HepG2 (cell line): Measurements from ENCODE around the gene ARSB. TPM values are rescaled to one million over a fixed set of nuclear protein-coding genes. Genes with fewer than 3 reads are reported as not detected.

Source experiments
- BORCS8-MEF2B ChIP-seq: sonication (generic); formaldehyde crosslinking; IDR thresholded peaks from 2 replicates; pipeline ENCODE4 v1.8.0; 2022; ENCODE audit warnings: mild to moderate bottlenecking, missing genetic modification reagents
- CHD4 ChIP-seq: fragments of 200-600 bp; sonication (generic); IDR thresholded peaks from 2 replicates; pipeline ENCODE4 v1.7.0; 2017; ENCODE audit warnings: mild to moderate bottlenecking, low read length, borderline replicate concordance
- CREB1 ChIP-seq, 2 experiments: fragments of 450-650 bp in 1 of 2; IDR thresholded peaks; 2 replicates each; pipeline ENCODE4 v1.6.1; 2016 to 2017; ENCODE audit warnings: control low read depth in 1 of 2, mild to moderate bottlenecking in 1 of 2, missing compliant biosample characterization in 1 of 2, missing genetic modification characterization in 1 of 2
- MAFF ChIP-seq: IDR thresholded peaks from 2 replicates; pipeline ENCODE4 v1.6.1; 2011; ENCODE audit warnings: low read depth, low read length, improper control_type of control experiment
- POLR2A ChIP-seq, 2 experiments: IDR thresholded peaks; 2 replicates each; pipeline ENCODE4 v1.6.1; 2011; ENCODE audit warnings: low read depth in 2 of 2, low read length in 2 of 2, mild to moderate bottlenecking in 1 of 2, moderate library complexity in 1 of 2; ENCODE audit not compliant: insufficient read depth in 1 of 2
- RARA ChIP-seq: IDR thresholded peaks from 2 replicates; pipeline ENCODE4 v1.6.1; 2016; ENCODE audit warnings: missing genetic modification reagents, missing compliant biosample characterization
- RORA ChIP-seq: sonication (generic); formaldehyde crosslinking; IDR thresholded peaks from 2 replicates; pipeline ENCODE4 v1.5.0; 2020; ENCODE audit warnings: mild to moderate bottlenecking, missing genetic modification reagents, moderate library complexity
- SRSF9 ChIP-seq: fragments of 200-400 bp; formaldehyde crosslinking; IDR thresholded peaks from 2 replicates; pipeline ENCODE4 v1.6.1; 2018; ENCODE audit warnings: borderline replicate concordance, mild to moderate bottlenecking, low read depth, low read length; ENCODE audit not compliant: insufficient read depth, poor library complexity, severe bottlenecking
- TCF7 ChIP-seq: sonication (generic); IDR thresholded peaks from 2 replicates; pipeline ENCODE4 v1.6.1; 2016; ENCODE audit warnings: antibody characterized with exemption, low read depth
- ZFP36 ChIP-seq: fragments of 150-350 bp; IDR thresholded peaks from 2 replicates; pipeline ENCODE4 v1.6.1; 2018; ENCODE audit warnings: borderline replicate concordance, low read length, low read depth; ENCODE audit not compliant: partially characterized antibody
- ZFP37 ChIP-seq: sonication (generic); formaldehyde crosslinking; IDR thresholded peaks from 2 replicates; pipeline ENCODE4 v1.4.0; 2020; ENCODE audit warnings: missing genetic modification reagents, borderline replicate concordance
- ZNF251 ChIP-seq: sonication (generic); formaldehyde crosslinking; IDR thresholded peaks from 2 replicates; pipeline ENCODE4 v1.9.0; 2021; ENCODE audit warnings: mild to moderate bottlenecking, missing genetic modification reagents
- ZNF256 ChIP-seq: sonication (generic); formaldehyde crosslinking; conservative IDR thresholded peaks from 2 replicates; pipeline ENCODE4 v1.4.0; 2020; ENCODE audit warnings: missing genetic modification reagents
- ZNF558 ChIP-seq: sonication (generic); formaldehyde crosslinking; IDR thresholded peaks from 2 replicates; pipeline ENCODE4 v1.9.0; 2022; ENCODE audit warnings: mild to moderate bottlenecking, missing genetic modification reagents, borderline replicate concordance
- ZNF615 ChIP-seq: sonication (generic); formaldehyde crosslinking; IDR thresholded peaks from 2 replicates; pipeline ENCODE4 v1.5.0; 2020; ENCODE audit warnings: mild to moderate bottlenecking, missing genetic modification reagents, borderline replicate concordance
- ZNF891 ChIP-seq: sonication (generic); formaldehyde crosslinking; IDR thresholded peaks from 2 replicates; pipeline ENCODE4 v1.5.0; 2020; ENCODE audit warnings: mild to moderate bottlenecking, missing genetic modification reagents
- polyA plus RNA-seq, 8 experiments: library from polyadenylated mRNA; depleted of rRNA in 3 of 8; stranded (reverse) in 7 of 8; unstranded in 1 of 8; fragments of >200 nt; fragmentation: Illumina TruSeq in 4 of 8; extraction: Trizol in 4 of 8; gene quantifications; 2 replicates each; pipeline versions ENCODE4 v1.2.1 to v1.2.3, GENCODE V29; 2011 to 2016; ENCODE audit warnings: low read depth in 4 of 8, missing spikeins in 1 of 8, mixed read lengths in 1 of 8; ENCODE audit not compliant: insufficient read depth in 1 of 8
- total RNA-seq, 5 experiments: library from RNA; depleted of rRNA; stranded (reverse); fragments of >200 nt; fragmentation: Illumina TruSeq; extraction: Trizol; gene quantifications; 2 replicates each; pipeline ENCODE4 v1.2.3, GENCODE V29; 2016; ENCODE audit warnings: low read depth in 1 of 5
- TF ChIP-seq, protein P1 (sequence below), 2 experiments: sonication (generic) in 1 of 2; formaldehyde crosslinking in 1 of 2; IDR thresholded peaks; 2 replicates each; pipeline versions ENCODE4 v1.4.0 to v1.6.1; 2016 to 2020; ENCODE audit warnings: borderline replicate concordance in 1 of 2, low read depth in 1 of 2, mild to moderate bottlenecking in 1 of 2, missing genetic modification reagents in 1 of 2
- TF ChIP-seq, protein P2 (sequence below): IDR thresholded peaks from 2 replicates; pipeline ENCODE4 v1.6.1; 2016; ENCODE audit warnings: missing genetic modification reagents, missing compliant biosample characterization
- TF ChIP-seq, protein P3 (sequence below): sonication (generic); formaldehyde crosslinking; IDR thresholded peaks from 2 replicates; pipeline ENCODE4 v1.4.0; 2020; ENCODE audit warnings: missing genetic modification reagents

Gene ARSB
- total and polyA plus RNA-seq, 2 of the 13 experiments (the other 11 are each of a cell fraction or from before 2014, with no cell fraction given) = 52.6 to 66.4 TPM

DNA sequence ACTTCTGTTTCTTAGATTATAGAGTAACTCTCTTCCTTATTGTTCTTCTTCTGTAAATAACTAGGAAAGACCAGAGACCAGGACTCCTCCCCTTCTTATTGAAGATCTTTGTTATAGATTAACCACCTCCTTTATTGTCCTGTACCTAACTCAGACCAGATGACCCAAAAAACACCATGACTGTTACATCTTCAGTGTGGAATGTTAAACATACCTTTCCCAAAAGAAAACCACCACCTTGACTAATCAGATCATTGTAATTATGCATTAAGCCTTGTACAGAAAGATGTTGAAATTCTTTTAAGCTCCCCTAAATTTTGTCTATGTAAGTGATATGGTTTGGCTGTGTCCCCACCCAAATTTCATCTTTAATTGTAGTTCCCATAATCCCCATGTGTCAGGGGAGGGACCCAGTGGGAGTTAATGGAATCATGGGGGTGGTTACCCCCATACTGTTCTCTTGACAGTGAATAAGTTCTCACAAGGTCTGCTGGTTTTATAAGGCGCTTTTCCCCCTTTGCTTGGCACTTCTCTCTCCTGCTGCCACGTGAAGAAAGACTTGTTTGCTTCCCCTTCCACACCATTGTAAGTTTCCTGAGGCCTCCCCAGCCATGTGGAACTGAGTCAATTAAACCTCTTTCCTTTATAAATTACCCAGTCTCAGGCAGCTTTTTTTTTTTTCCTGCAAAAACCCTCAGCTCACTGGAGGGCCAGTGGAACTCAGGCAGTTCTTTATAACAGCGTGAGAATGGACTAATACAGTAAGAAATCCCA, 26.3 kb downstream of the ARSB start (continued):
- TF ChIP-seq CREB1 (IDR thresholded peaks at IDR 0.05) (no peak), CREB1 (CRISPR knock-in tag; IDR thresholded peaks at IDR 0.05) (peak; percentile 31; the same call in 1 of the 2 replicates), ZFP36 (no peak), ZFP37 (CRISPR knock-in tag) (no peak), ZNF615 (CRISPR knock-in tag) (no peak), ZNF558 (no peak), ZNF251 (CRISPR knock-in tag) (no peak), RORA (CRISPR knock-in tag) (no peak), RARA (peak; percentile 17; the same call in 1 of the 2 replicates), TCF7 (peak; percentile 63; the same call in 1 of the 2 replicates), ZNF256 (no peak), POLR2A (IDR thresholded peaks at IDR 0.05; ENCODE audit: insufficient read depth in 1 of 2, low read depth in 2 of 2, low read length in 2 of 2) (no peak), BORCS8-MEF2B (CRISPR knock-in tag) (no peak), ZNF891 (no peak), MAFF (no peak), CHD4 (no peak), SRSF9 (no peak)
- TF ChIP-seq, protein P1, sequence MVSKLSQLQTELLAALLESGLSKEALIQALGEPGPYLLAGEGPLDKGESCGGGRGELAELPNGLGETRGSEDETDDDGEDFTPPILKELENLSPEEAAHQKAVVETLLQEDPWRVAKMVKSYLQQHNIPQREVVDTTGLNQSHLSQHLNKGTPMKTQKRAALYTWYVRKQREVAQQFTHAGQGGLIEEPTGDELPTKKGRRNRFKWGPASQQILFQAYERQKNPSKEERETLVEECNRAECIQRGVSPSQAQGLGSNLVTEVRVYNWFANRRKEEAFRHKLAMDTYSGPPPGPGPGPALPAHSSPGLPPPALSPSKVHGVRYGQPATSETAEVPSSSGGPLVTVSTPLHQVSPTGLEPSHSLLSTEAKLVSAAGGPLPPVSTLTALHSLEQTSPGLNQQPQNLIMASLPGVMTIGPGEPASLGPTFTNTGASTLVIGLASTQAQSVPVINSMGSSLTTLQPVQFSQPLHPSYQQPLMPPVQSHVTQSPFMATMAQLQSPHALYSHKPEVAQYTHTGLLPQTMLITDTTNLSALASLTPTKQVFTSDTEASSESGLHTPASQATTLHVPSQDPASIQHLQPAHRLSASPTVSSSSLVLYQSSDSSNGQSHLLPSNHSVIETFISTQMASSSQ (IDR thresholded peaks at IDR 0.05; ENCODE audit: low read depth) = peak; percentile 91
- TF ChIP-seq, protein P1 (CRISPR knock-in tag; IDR thresholded peaks at IDR 0.05; ENCODE audit: borderline replicate concordance) = no peak; the same call in 1 of the 2 replicates
- TF ChIP-seq, protein P2, sequence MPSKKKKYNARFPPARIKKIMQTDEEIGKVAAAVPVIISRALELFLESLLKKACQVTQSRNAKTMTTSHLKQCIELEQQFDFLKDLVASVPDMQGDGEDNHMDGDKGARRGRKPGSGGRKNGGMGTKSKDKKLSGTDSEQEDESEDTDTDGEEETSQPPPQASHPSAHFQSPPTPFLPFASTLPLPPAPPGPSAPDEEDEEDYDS (CRISPR knock-in tag) = peak; percentile 27; the same call in 1 of the 2 replicates
- TF ChIP-seq, protein P3, sequence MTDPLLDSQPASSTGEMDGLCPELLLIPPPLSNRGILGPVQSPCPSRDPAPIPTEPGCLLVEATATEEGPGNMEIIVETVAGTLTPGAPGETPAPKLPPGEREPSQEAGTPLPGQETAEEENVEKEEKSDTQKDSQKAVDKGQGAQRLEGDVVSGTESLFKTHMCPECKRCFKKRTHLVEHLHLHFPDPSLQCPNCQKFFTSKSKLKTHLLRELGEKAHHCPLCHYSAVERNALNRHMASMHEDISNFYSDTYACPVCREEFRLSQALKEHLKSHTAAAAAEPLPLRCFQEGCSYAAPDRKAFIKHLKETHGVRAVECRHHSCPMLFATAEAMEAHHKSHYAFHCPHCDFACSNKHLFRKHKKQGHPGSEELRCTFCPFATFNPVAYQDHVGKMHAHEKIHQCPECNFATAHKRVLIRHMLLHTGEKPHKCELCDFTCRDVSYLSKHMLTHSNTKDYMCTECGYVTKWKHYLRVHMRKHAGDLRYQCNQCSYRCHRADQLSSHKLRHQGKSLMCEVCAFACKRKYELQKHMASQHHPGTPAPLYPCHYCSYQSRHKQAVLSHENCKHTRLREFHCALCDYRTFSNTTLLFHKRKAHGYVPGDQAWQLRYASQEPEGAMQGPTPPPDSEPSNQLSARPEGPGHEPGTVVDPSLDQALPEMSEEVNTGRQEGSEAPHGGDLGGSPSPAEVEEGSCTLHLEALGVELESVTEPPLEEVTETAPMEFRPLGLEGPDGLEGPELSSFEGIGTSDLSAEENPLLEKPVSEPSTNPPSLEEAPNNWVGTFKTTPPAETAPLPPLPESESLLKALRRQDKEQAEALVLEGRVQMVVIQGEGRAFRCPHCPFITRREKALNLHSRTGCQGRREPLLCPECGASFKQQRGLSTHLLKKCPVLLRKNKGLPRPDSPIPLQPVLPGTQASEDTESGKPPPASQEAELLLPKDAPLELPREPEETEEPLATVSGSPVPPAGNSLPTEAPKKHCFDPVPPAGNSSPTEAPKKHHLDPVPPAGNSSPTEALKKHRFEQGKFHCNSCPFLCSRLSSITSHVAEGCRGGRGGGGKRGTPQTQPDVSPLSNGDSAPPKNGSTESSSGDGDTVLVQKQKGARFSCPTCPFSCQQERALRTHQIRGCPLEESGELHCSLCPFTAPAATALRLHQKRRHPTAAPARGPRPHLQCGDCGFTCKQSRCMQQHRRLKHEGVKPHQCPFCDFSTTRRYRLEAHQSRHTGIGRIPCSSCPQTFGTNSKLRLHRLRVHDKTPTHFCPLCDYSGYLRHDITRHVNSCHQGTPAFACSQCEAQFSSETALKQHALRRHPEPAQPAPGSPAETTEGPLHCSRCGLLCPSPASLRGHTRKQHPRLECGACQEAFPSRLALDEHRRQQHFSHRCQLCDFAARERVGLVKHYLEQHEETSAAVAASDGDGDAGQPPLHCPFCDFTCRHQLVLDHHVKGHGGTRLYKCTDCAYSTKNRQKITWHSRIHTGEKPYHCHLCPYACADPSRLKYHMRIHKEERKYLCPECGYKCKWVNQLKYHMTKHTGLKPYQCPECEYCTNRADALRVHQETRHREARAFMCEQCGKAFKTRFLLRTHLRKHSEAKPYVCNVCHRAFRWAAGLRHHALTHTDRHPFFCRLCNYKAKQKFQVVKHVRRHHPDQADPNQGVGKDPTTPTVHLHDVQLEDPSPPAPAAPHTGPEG = no peak
